ENCODE measurements around the gene STX8.

Gene STX8

DNA sequence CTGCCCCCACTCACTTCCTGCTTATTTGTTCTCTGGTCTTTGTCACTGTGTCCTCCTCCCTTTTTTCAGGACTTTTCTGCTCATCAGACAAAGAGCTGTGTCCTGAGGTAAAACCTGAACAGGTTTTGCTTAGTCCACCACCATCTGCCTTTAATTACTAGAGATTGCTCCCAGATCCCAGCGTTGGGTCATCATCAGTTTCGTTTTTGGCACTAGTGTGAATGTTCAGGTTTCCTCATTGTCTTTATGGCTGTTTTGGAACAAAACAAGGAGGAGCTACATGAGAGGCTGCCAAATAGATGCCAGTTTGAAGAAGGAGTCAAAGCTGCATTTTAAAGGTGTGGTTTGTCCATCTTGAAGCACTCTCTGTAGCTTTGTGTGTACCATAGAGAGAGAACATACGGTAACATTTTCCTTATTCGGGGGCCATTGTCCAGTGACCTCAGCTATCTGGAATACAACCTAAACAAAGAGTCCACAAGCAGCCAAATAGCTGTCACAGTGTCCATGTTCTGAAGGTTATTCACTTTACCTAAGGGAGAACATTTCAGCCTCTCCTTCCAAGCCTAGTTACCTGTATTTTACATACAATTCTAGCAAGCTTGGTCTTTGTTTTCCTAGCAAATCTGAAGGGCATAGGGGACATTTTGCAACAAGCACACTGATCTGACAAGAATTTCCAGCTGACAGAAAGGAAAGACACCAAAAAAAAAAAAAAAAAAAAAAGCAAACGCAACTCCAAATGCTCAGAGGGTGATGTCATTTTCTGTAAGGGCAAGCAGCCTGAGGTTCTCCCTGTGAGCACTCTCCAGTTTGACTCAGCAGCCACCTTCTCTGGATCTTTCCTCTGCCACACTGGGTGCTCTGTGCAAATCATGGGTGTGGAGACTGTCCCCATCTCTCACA lies 358.2 kb downstream of the STX8 start:
- no peak overlapping the region for H3K27ac ChIP-seq (ENCODE audit: low read depth, low read length)
- H3K27me3 ChIP-seq (ENCODE audit: control insufficient read depth, insufficient read depth, low read length): no peaks in the 10 kb centered on the region
- H3K4me3 ChIP-seq (ENCODE audit: low read depth, low read length): no peak overlapping the region
- H3K9ac ChIP-seq (ENCODE audit: low read depth, low read length): no peak overlapping the region
- H3K4me1 ChIP-seq (ENCODE audit: control insufficient read depth, insufficient read depth, low read length): peaks cover 18% of the 10 kb centered on the region
- H3K36me3 ChIP-seq (ENCODE audit: control insufficient read depth, insufficient read depth, low read length): no peaks in the 10 kb centered on the region
- H3K9me3 ChIP-seq (ENCODE audit: control insufficient read depth, insufficient read depth, low read length): peaks cover 8% of the 10 kb centered on the region; the same call in 1 of the 2 replicates

DNA sequence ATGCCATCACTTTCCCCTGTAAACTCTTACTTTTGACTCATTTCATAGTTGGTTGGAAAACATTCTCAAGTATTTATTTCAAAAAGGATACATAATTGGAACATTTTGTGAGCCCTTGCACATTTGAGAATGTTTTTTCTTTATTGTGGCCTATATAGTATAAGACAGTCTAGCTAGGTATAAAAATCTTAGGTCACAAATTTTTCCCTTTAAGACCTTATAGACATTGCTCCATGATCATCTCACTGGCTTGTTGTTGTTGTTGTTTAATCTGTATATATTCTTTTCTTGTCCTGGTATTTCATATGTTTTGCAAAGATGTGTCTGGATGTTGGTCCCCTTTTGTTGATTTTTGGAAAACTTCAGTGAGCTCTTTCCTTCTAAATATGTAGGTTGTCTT lies 360.2 kb downstream of the STX8 start:
- Histone ChIP-seq H3K27me3 (ENCODE audit: control insufficient read depth, insufficient read depth, low read length) (no peaks in the 10 kb centered on the region), H3K4me1 (ENCODE audit: control insufficient read depth, insufficient read depth, low read length) (peaks cover 9% of the 10 kb centered on the region), H3K9me3 (ENCODE audit: control insufficient read depth, insufficient read depth, low read length) (peaks cover 8% of the 10 kb centered on the region; the same call in 1 of the 2 replicates), H3K27ac (ENCODE audit: low read depth, low read length) (no peak overlapping the region), H3K36me3 (ENCODE audit: control insufficient read depth, insufficient read depth, low read length) (no peaks in the 10 kb centered on the region), H3K9ac (ENCODE audit: low read depth, low read length) (no peak overlapping the region), H3K4me3 (ENCODE audit: low read depth, low read length) (no peak overlapping the region)

DNA sequence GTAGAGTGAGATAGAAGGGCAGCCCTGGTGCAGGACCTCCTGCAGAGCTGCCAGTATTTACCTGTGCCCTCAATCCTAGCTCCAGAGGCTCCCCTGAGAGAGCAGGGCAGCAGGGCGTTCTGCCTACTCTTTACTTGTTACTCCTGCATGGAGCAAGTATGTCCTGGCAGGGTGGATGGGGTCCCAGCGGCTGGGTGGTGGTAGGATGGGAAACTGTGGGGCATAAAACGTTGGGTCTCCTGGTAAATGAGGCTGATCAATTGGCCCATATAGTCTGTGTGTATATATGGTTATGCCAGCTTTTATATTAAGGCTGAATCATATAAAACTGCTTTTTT lies 362.3 kb downstream of the STX8 start:
- Histone ChIP-seq H3K4me1 (ENCODE audit: control insufficient read depth, insufficient read depth, low read length) (peaks cover 3% of the 10 kb centered on the region), H3K4me3 (ENCODE audit: low read depth, low read length) (no peak overlapping the region), H3K9me3 (ENCODE audit: control insufficient read depth, insufficient read depth, low read length) (peaks cover 8% of the 10 kb centered on the region; the same call in 1 of the 2 replicates), H3K36me3 (ENCODE audit: control insufficient read depth, insufficient read depth, low read length) (no peaks in the 10 kb centered on the region), H3K9ac (ENCODE audit: low read depth, low read length) (no peak overlapping the region), H3K27ac (ENCODE audit: low read depth, low read length) (no peak overlapping the region), H3K27me3 (ENCODE audit: control insufficient read depth, insufficient read depth, low read length) (no peaks in the 10 kb centered on the region)

DNA sequence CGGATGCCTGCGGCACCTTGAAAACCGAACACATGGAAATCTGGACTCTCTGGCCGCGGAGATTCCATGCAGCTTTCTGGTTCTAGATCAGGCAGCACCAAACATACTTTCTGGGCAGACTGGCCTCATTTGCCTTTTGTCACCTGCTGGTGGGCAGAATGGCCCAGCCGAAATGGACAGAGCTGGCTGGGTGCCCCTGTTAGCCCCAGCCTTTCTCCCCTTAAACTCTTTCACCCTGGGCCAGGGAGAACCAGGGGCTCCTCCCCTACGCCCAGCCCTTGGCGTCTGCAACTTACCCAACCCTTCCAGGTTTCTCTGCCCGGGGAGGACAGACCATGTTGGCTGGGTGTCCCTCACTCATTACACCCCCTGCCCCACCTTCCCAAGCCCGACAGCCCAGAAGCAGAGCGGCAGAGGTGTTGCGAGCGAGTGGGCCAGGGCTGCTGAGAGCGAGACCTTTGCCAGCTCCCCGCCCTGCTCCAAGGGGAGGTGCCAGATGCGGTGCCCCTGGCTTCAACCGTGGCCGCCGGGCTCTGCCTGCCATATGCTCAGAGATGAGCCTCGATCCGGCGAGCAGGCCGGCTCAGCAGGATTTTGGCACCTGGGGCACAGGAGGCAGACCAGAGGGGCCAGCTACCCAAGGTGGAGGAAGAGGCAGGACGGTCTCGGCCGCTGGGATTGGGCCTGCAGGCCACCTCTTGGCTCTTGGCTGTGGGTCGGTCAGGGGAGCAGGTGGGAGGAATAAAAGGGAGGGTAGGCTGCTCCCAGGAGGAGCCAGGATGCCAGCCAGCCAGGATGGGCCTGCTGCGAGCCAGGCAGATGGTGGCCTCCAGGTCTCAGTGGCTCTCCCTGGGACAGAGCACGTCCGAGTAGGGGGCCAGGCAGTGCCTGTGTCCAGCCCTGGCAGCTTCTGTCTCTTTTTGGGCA lies 363.0 kb downstream of the STX8 start:
- no peaks in the 10 kb centered on the region for H3K36me3 ChIP-seq (ENCODE audit: control insufficient read depth, insufficient read depth, low read length)

DNA sequence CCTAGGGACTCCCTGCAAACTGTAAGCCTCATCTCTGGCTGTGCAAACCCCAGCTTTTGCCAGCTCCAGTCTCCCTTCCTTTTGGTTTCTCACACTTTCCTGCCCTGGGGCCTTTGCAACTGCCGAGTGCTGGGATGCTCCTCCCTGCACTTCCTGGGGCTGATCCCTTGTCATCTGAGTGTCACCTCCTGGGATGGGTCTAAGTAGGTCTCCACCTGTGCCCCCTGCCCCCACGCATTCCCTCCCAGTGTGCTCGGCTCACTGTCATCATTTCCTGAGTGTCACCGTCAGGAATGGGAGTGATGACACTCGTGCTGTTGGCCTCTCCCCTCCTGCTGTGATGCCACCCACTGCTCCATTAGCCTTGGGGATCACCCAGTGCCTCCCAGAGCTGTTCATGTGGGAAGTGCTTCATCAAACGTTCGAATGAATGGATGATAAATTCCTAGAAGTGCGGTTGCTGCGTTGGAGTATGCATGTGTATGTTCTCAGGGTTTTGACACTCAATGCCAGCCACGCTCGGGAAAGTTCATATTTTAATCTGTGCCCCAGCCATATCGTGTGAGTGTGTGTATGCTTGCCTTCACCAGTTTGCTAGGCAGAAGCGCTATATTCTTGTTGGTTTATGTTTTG lies 364.4 kb downstream of the STX8 start:
- Histone ChIP-seq H3K36me3 (ENCODE audit: control insufficient read depth, insufficient read depth, low read length) (no peaks in the 10 kb centered on the region), H3K4me1 (ENCODE audit: control insufficient read depth, insufficient read depth, low read length) (no peaks in the 10 kb centered on the region), H3K9me3 (ENCODE audit: control insufficient read depth, insufficient read depth, low read length) (peaks cover 8% of the 10 kb centered on the region; the same call in 1 of the 2 replicates), H3K27me3 (ENCODE audit: control insufficient read depth, insufficient read depth, low read length) (no peaks in the 10 kb centered on the region), H3K4me3 (ENCODE audit: low read depth, low read length) (no peak overlapping the region), H3K27ac (ENCODE audit: low read depth, low read length) (no peak overlapping the region), H3K9ac (ENCODE audit: low read depth, low read length) (no peak overlapping the region)

More for the DNA sequence above, 363.0 kb downstream of the STX8 start:
- Histone ChIP-seq H3K9ac (ENCODE audit: low read depth, low read length) (no peak overlapping the region), H3K27me3 (ENCODE audit: control insufficient read depth, insufficient read depth, low read length) (no peaks in the 10 kb centered on the region), H3K9me3 (ENCODE audit: control insufficient read depth, insufficient read depth, low read length) (peaks cover 8% of the 10 kb centered on the region; the same call in 1 of the 2 replicates), H3K4me1 (ENCODE audit: control insufficient read depth, insufficient read depth, low read length) (peaks cover 3% of the 10 kb centered on the region; the same call in 1 of the 2 replicates), H3K27ac (ENCODE audit: low read depth, low read length) (no peak overlapping the region), H3K4me3 (ENCODE audit: low read depth, low read length) (no peak overlapping the region)

DNA sequence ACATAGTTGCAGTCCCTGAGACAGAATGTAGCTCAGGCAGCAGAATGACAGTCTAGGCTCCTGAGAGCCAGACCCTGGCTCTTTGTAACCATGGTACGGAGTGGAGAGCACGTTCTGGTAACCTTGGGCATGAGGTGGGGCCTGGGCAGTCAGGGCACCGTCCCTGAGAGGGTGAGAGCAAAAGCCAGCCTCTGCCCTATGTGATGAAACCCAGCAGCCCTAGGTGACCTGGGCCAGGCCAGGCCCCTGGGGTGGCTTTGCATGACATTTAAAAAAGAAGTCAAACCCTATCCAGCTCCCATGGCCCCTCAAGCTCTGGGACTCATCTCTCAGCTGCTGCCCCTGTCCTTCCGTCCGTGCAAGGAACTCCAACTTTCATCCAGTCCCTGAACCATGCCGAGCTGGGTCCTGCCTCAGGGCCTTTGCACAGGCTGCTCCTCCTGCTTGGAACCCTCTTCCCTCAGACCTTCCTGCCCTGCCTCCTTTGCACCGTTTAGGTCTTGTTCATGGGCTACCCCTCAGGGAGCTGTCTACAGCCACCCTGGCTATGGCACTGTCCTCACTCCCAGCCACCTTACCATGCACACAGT lies 365.7 kb downstream of the STX8 start:
- H3K27ac ChIP-seq (ENCODE audit: low read depth, low read length): no peak overlapping the region
- H3K36me3 ChIP-seq (ENCODE audit: control insufficient read depth, insufficient read depth, low read length): no peaks in the 10 kb centered on the region
- H3K9me3 ChIP-seq (ENCODE audit: control insufficient read depth, insufficient read depth, low read length): no peaks in the 10 kb centered on the region
- no peaks in the 10 kb centered on the region for H3K27me3 ChIP-seq (ENCODE audit: control insufficient read depth, insufficient read depth, low read length)
- no peak overlapping the region for H3K4me3 ChIP-seq (ENCODE audit: low read depth, low read length)
- H3K4me1 ChIP-seq (ENCODE audit: control insufficient read depth, insufficient read depth, low read length): no peaks in the 10 kb centered on the region
- H3K9ac ChIP-seq (ENCODE audit: low read depth, low read length): no peak overlapping the region

DNA sequence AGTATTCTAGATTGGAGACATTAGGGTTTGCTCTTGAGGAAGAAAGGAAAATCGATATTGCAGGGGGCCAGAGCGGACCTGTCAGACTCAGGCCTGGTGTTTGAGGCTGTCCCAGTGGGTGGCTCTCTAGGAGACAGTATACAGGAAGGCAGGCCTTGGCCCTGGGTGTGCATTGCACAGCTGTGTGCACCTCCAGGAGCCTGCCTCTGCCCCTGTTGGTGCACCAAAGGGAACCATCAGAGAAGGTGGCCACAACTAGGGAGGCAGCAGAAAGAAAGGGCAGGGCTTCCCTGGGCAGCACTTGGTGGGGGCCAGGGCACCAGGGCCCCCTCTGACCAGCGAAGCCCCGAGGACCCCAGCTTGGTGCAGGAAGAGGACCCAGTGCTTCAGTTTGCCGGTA lies 366.3 kb downstream of the STX8 start:
- no peak overlapping the region for H3K4me3 ChIP-seq (ENCODE audit: low read depth, low read length)
- no peak overlapping the region for H3K27ac ChIP-seq (ENCODE audit: low read depth, low read length)
- no peaks in the 10 kb centered on the region for H3K36me3 ChIP-seq (ENCODE audit: control insufficient read depth, insufficient read depth, low read length)
- H3K4me1 ChIP-seq (ENCODE audit: control insufficient read depth, insufficient read depth, low read length): no peaks in the 10 kb centered on the region
- no peaks in the 10 kb centered on the region for H3K27me3 ChIP-seq (ENCODE audit: control insufficient read depth, insufficient read depth, low read length)
- no peak overlapping the region for H3K9ac ChIP-seq (ENCODE audit: low read depth, low read length)
- H3K9me3 ChIP-seq (ENCODE audit: control insufficient read depth, insufficient read depth, low read length): no peaks in the 10 kb centered on the region

DNA sequence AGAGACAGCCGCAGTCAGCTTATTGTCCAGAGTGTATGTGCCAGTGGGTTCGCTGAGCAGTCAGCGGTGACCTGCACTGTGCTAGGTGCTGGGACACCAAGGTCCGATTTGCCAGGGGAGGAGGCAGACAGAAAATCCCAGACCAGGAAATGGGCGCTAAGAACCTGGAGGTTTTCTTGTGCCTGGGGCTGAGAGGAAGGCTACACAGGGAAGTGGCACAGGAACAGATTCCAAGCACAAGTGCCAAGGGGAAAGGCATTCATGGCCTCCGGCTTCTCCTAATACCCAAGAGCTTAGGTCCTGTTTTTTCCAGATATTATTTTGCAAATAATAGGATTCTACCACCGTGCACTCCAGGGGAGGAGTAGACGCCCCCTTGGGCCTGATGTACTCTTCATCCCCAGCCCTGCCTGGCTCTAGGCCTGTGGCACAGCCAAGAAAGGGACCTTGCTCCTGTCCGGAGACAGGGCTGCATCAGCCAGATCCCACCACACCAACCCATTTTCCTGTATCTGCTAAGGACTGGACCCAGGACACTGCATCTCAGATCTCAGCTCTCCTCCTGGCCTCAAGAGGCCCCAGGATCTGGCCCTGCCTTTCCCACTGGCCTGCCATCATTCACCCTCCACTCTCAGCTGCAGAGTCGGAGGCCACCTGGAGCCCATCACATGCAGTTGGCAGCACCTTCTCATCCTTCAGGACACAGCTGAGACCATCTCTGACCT lies 367.1 kb downstream of the STX8 start:
- Histone ChIP-seq H3K4me3 (ENCODE audit: low read depth, low read length) (no peak overlapping the region), H3K9me3 (ENCODE audit: control insufficient read depth, insufficient read depth, low read length) (no peaks in the 10 kb centered on the region), H3K4me1 (ENCODE audit: control insufficient read depth, insufficient read depth, low read length) (no peaks in the 10 kb centered on the region), H3K9ac (ENCODE audit: low read depth, low read length) (no peak overlapping the region), H3K36me3 (ENCODE audit: control insufficient read depth, insufficient read depth, low read length) (no peaks in the 10 kb centered on the region), H3K27me3 (ENCODE audit: control insufficient read depth, insufficient read depth, low read length) (no peaks in the 10 kb centered on the region), H3K27ac (ENCODE audit: low read depth, low read length) (no peak overlapping the region)

DNA sequence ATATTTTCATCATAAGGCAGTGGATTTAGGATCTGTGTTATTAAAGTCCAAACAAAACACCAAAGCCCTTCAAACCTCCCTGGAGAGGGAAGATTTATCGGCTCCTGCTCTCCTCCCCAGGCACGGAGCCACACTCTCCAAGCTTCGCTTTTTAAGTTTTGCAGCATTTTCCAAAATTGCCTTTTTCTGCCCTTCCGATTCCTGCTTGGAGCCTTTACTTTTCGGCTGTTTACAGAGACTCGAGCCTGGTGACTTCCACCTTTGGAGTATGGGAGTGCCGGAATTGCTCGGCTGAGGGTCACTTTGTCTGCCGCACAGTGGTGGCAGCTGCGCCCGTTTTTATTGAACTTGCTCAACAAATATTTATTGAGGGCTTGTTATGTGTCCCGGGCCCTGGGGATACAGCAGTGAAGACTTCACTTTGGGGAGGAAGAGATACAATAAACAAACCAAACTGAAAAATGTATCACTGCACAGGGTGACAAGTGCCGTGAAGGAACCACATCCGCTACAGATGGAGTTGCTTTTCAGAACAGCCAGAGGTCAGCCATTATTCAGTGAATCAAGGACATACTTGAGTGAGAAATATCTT lies 368.8 kb downstream of the STX8 start:
- Histone ChIP-seq H3K9me3 (ENCODE audit: control insufficient read depth, insufficient read depth, low read length) (no peaks in the 10 kb centered on the region), H3K4me3 (ENCODE audit: low read depth, low read length) (no peak overlapping the region), H3K27me3 (ENCODE audit: control insufficient read depth, insufficient read depth, low read length) (no peaks in the 10 kb centered on the region), H3K9ac (ENCODE audit: low read depth, low read length) (no peak overlapping the region), H3K36me3 (ENCODE audit: control insufficient read depth, insufficient read depth, low read length) (no peaks in the 10 kb centered on the region), H3K4me1 (ENCODE audit: control insufficient read depth, insufficient read depth, low read length) (no peaks in the 10 kb centered on the region), H3K27ac (ENCODE audit: low read depth, low read length) (no peak overlapping the region)

DNA sequence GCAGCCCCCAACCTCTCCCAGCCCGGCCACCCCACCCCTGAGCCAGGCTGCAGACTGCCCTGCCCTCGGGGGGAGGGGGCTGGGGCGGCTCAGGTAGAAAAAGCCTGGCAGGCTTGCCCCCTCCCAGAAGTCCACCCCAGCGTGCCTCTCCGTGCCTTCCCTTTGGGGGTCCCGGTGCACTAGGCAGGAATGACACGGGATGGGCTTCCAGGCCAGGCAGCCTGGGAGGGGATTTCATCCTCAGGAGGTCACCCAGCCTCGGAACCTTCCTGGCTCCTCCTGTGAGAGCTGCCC lies 369.3 kb downstream of the STX8 start:
- H3K36me3 ChIP-seq (ENCODE audit: control insufficient read depth, insufficient read depth, low read length): no peaks in the 10 kb centered on the region
- H3K27me3 ChIP-seq (ENCODE audit: control insufficient read depth, insufficient read depth, low read length): no peaks in the 10 kb centered on the region
- H3K9ac ChIP-seq (ENCODE audit: low read depth, low read length): no peak overlapping the region
- no peak overlapping the region for H3K4me3 ChIP-seq (ENCODE audit: low read depth, low read length)
- H3K27ac ChIP-seq (ENCODE audit: low read depth, low read length): no peak overlapping the region
- no peaks in the 10 kb centered on the region for H3K4me1 ChIP-seq (ENCODE audit: control insufficient read depth, insufficient read depth, low read length)
- no peaks in the 10 kb centered on the region for H3K9me3 ChIP-seq (ENCODE audit: control insufficient read depth, insufficient read depth, low read length)
